Measurements from ENCODE around the gene SLU7.

GRCh38 chr5:160457252-160457651 lies 38.4 kb upstream of the SLU7 start:
- TF ChIP-seq CTCF (IDR thresholded peaks at IDR 0.05) (no peak), POLR2A (IDR thresholded peaks at IDR 0.05) (no peak)
